HFFc6 (cell line): ENCODE data around the gene ATP6V1E1. TPM values are rescaled to one million over a fixed set of nuclear protein-coding genes. Genes with fewer than 3 reads are reported as not detected.

ENCODE experiments used
- DNase-seq: peaks from one replicate; pipeline ENCODE4 v3.0.0-alpha.2; 2018
- H3K27ac Mint-ChIP-seq: 2 replicates; pipeline ENCODE4 v1.8.0; 2020; ENCODE audit warnings: mild to moderate bottlenecking, mixed read lengths
- H3K27me3 Mint-ChIP-seq: 2 replicates; pipeline ENCODE4 v1.8.0; 2021; ENCODE audit warnings: mild to moderate bottlenecking, moderate library complexity, mixed read lengths; ENCODE audit not compliant: insufficient read depth
- H3K36me3 Mint-ChIP-seq: 2 replicates; pipeline ENCODE4 v1.8.0; 2021; ENCODE audit warnings: low read depth, mixed read lengths
- H3K4me1 Mint-ChIP-seq: 2 replicates; pipeline ENCODE4 v1.8.0; 2020; ENCODE audit warnings: low read depth, mixed read lengths
- H3K4me3 Mint-ChIP-seq: 2 replicates; pipeline ENCODE4 v1.8.0; 2020; ENCODE audit warnings: mild to moderate bottlenecking, moderate library complexity, mixed read lengths
- H3K9me3 Mint-ChIP-seq: 2 replicates; pipeline ENCODE4 v1.8.0; 2020; ENCODE audit warnings: mild to moderate bottlenecking, mixed read lengths
- CTCF ChIP-seq: fragments of 200-600 bp; sonication (generic); IDR thresholded peaks from 2 replicates; pipeline ENCODE4 v1.5.0; 2021; ENCODE audit warnings: antibody characterized with exemption, mild to moderate bottlenecking
- total RNA-seq, 6 experiments: library from RNA; stranded (reverse); fragmentation: NEBNext Ultra II Directional; extraction: Animal tissue kit (Norgen Biotek cat#: 25700); gene quantifications; 2 replicates in 1 of 6; 3 replicates in 5 of 6; pipeline ENCODE4 v1.2.3, GENCODE V29; 2021

ATP6V1E1 gene
- total RNA-seq, 6 experiments from 2014 or later = 156 to 194 (median 168) TPM

- no peaks in the 10 kb centered on the region for H3K27me3 Mint-ChIP-seq
- H3K27ac Mint-ChIP-seq = peak overlapping the region; percentile 21; the same call in 1 of the 2 replicates
- no peak overlapping the region for H3K4me3 Mint-ChIP-seq
- H3K4me1 Mint-ChIP-seq = peaks cover 8% of the 10 kb centered on the region
- H3K36me3 Mint-ChIP-seq = peaks cover 13% of the 10 kb centered on the region
- TF ChIP-seq CTCF = no peak
- DNase-seq = no peak
- H3K9me3 Mint-ChIP-seq = no peaks in the 10 kb centered on the region
Observed at GRCh38 chr22:17613280-17613679, 15.3 kb downstream of the ATP6V1E1 start.

GRCh38 chr22:17612057-17612456 is 16.5 kb downstream of the ATP6V1E1 start:
- H3K9me3 Mint-ChIP-seq = no peaks in the 10 kb centered on the region
- no peak overlapping the region for H3K4me3 Mint-ChIP-seq
- H3K27me3 Mint-ChIP-seq = no peaks in the 10 kb centered on the region
- peak overlapping the region; percentile 69 for H3K27ac Mint-ChIP-seq
- no peak for DNase-seq
- H3K36me3 Mint-ChIP-seq = peaks cover 13% of the 10 kb centered on the region
- peaks cover 8% of the 10 kb centered on the region for H3K4me1 Mint-ChIP-seq
- no peak for TF ChIP-seq CTCF

DNA sequence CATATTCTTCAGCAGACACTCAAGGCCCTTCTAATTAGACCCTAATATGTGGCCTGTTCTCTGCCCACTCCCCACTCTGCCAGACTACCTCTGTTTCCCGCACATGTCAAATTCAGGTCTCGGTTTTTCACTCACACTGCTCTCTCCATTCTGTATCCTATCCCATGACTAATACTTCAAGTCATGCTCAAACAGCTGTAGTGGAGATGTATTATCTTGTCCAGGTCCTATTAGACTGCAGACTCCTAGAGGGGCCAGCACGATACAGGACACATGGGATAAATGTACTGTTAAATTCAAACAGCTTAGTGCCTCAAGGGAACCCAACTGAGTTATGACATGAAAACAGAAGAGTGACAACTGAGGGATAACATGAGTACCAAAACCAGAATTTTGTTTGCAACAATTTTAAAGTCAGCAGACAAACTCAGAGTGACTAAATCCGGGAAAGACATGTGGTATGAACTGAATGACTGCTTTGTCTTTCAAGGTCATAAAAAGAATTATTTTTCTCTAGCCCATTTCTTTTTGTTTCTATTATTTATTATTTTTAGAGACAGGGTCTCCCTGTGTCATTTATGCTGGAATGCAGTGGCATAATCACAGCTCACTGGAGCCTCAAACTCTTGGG is 20.5 kb downstream of the ATP6V1E1 start:
- no peaks in the 10 kb centered on the region for H3K9me3 Mint-ChIP-seq
- DNase-seq = no peak
- no peak for TF ChIP-seq CTCF
- H3K4me3 Mint-ChIP-seq = no peak overlapping the region
- peaks cover 9% of the 10 kb centered on the region for H3K36me3 Mint-ChIP-seq
- H3K27ac Mint-ChIP-seq = no peak overlapping the region
- H3K4me1 Mint-ChIP-seq = peaks cover 8% of the 10 kb centered on the region
- H3K27me3 Mint-ChIP-seq = no peaks in the 10 kb centered on the region

DNA sequence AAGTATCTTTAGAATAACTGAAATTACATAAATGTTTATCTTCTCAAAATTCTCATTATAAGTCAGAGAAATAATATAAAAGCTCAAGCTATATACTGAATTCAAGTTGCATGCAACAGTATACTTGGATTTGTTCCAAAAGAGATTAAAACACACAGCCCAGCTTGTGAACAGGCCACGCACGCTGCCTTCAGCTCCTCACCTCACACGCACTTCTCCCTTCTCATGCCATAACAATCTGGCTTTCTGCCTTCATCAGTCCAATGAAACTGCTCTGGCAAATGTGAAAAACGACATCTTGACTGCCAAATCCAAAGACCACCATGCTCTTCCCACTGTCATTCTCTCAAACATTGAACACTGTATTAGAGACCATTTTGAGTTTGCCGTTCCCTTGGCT is 22.1 kb downstream of the ATP6V1E1 start:
- no peaks in the 10 kb centered on the region; the same call in 1 of the 2 replicates for H3K36me3 Mint-ChIP-seq
- H3K4me1 Mint-ChIP-seq = no peaks in the 10 kb centered on the region; the same call in 1 of the 2 replicates
- no peaks in the 10 kb centered on the region for H3K9me3 Mint-ChIP-seq
- no peak overlapping the region for H3K27ac Mint-ChIP-seq
- DNase-seq = no peak
- H3K4me3 Mint-ChIP-seq = no peak overlapping the region
- no peak for TF ChIP-seq CTCF
- no peaks in the 10 kb centered on the region for H3K27me3 Mint-ChIP-seq

DNA sequence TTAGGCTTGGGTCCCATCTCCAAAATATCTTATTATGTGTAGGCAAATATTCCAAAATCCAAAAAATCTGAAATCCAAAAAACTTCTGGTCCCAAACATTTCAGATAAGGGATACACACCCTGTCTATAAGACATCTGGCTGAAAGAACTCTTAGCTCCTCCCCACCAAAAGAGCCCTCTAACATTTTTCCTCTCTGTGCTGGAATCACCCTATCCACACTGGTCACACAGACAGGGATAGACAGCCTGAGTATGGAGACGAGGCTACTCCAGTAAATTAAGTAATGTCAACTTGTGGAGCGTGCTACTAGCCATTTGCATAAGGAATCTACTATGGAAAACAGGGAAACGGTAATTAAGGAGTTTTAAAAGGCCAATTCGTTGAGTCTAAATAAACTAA is 24.9 kb downstream of the ATP6V1E1 start:
- TF ChIP-seq CTCF = no peak
- Mint-ChIP-seq H3K27me3 (no peaks in the 10 kb centered on the region), H3K27ac (no peak overlapping the region), H3K4me3 (no peak overlapping the region), H3K4me1 (peaks cover 9% of the 10 kb centered on the region; the same call in 1 of the 2 replicates), H3K36me3 (peaks cover 13% of the 10 kb centered on the region), H3K9me3 (no peaks in the 10 kb centered on the region)
- DNase-seq = no peak
